IPS-20b (cell line): ENCODE results near the gene GJA3.

Source experiments
- H3K27ac ChIP-seq: one replicate; pipeline ENCODE4 v1.5.1; 2013; ENCODE audit warnings: low read length
- H3K27me3 ChIP-seq: 2 replicates; pipeline ENCODE4 v1.6.1; 2013; ENCODE audit warnings: mild to moderate bottlenecking, low read length, inconsistent platforms; ENCODE audit not compliant: insufficient read depth
- H3K36me3 ChIP-seq: 2 replicates; pipeline ENCODE4 v1.6.1; 2013; ENCODE audit warnings: low read depth, mild to moderate bottlenecking, inconsistent platforms, low read length, moderate library complexity; ENCODE audit not compliant: insufficient read depth
- H3K4me1 ChIP-seq: 2 replicates; pipeline ENCODE4 v1.6.1; 2013; ENCODE audit warnings: mild to moderate bottlenecking, control low read depth, inconsistent platforms, low read length, moderate library complexity; ENCODE audit not compliant: insufficient read depth
- H3K4me3 ChIP-seq: 2 replicates; pipeline ENCODE4 v1.5.1; 2013; ENCODE audit warnings: mild to moderate bottlenecking, low read length, inconsistent platforms
- H3K9ac ChIP-seq: 2 replicates; pipeline ENCODE4 v1.6.1; 2013; ENCODE audit warnings: low read depth, mild to moderate bottlenecking, inconsistent platforms, low read length, moderate library complexity
- H3K9me3 ChIP-seq: 2 replicates; pipeline ENCODE4 v1.6.1; 2013; ENCODE audit warnings: mild to moderate bottlenecking, low read depth, low read length, inconsistent platforms; ENCODE audit not compliant: insufficient read depth

GJA3 gene

GRCh38 chr13:20177049-20177831 is 16.4 kb upstream of the GJA3 start:
- Histone ChIP-seq H3K27ac (no peak overlapping the region), H3K36me3 (no peaks in the 10 kb centered on the region), H3K4me3 (no peak overlapping the region), H3K9me3 (no peaks in the 10 kb centered on the region), H3K9ac (no peak overlapping the region), H3K27me3 (no peaks in the 10 kb centered on the region; the same call in 1 of the 2 replicates), H3K4me1 (0 out of 2 replicates have a peak, but pooled peaks cover 3% of the 10 kb centered on the region)

- Histone ChIP-seq H3K4me3 (no peak overlapping the region), H3K27ac (no peak overlapping the region), H3K27me3 (no peaks in the 10 kb centered on the region; the same call in 1 of the 2 replicates), H3K36me3 (no peaks in the 10 kb centered on the region), H3K9me3 (no peaks in the 10 kb centered on the region), H3K4me1 (0 out of 2 replicates have a peak, but pooled peaks cover 3% of the 10 kb centered on the region), H3K9ac (no peak overlapping the region)
Observed at GRCh38 chr13:20175907-20176652, 15.2 kb upstream of the GJA3 start.

DNA sequence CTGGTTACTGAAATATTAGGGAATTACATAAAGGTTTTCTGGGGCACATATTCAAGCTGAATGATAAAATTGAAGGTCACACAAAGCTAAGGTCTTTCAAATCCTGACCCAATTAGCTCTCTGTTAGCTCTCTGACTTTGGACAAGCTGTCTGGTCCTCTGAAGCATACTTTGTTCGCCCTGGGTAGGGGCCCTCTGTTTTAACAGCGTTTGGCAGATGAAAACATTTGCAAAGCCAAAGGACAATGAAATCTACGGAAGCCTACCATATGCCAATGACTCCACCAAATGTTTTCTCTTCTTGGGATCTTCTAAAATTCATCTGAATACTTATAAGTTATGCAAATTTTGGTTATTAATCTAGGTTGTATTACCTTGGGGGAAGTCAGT is 14.5 kb upstream of the GJA3 start:
- H3K9me3 ChIP-seq: no peaks in the 10 kb centered on the region
- H3K4me1 ChIP-seq: 0 out of 2 replicates have a peak, but pooled peaks cover 3% of the 10 kb centered on the region
- H3K27ac ChIP-seq: no peak overlapping the region
- no peak overlapping the region for H3K9ac ChIP-seq
- no peaks in the 10 kb centered on the region; the same call in 1 of the 2 replicates for H3K27me3 ChIP-seq
- no peak overlapping the region for H3K4me3 ChIP-seq
- no peaks in the 10 kb centered on the region for H3K36me3 ChIP-seq

- no peaks in the 10 kb centered on the region for H3K9me3 ChIP-seq
- no peak overlapping the region for H3K4me3 ChIP-seq
- 0 out of 2 replicates have a peak, but pooled peaks cover 3% of the 10 kb centered on the region for H3K4me1 ChIP-seq
- no peak overlapping the region for H3K27ac ChIP-seq
- H3K27me3 ChIP-seq: no peaks in the 10 kb centered on the region; the same call in 1 of the 2 replicates
- H3K36me3 ChIP-seq: no peaks in the 10 kb centered on the region
- no peak overlapping the region for H3K9ac ChIP-seq
Observed at GRCh38 chr13:20174656-20175405, 14.0 kb upstream of the GJA3 start.

GRCh38 chr13:20173116-20173746 is 12.4 kb upstream of the GJA3 start:
- 0 out of 2 replicates have a peak, but pooled peaks cover 3% of the 10 kb centered on the region for H3K4me1 ChIP-seq
- H3K4me3 ChIP-seq: no peak overlapping the region
- H3K9ac ChIP-seq: no peak overlapping the region
- no peak overlapping the region for H3K27ac ChIP-seq
- H3K27me3 ChIP-seq: no peaks in the 10 kb centered on the region; the same call in 1 of the 2 replicates
- no peaks in the 10 kb centered on the region for H3K9me3 ChIP-seq
- H3K36me3 ChIP-seq: no peaks in the 10 kb centered on the region

- H3K4me3 ChIP-seq: no peak overlapping the region
- no peaks in the 10 kb centered on the region for H3K9me3 ChIP-seq
- H3K9ac ChIP-seq: no peak overlapping the region
- no peaks in the 10 kb centered on the region for H3K36me3 ChIP-seq
- H3K27me3 ChIP-seq: peaks cover 8% of the 10 kb centered on the region; the same call in 1 of the 2 replicates
- H3K27ac ChIP-seq: no peak overlapping the region
- 0 out of 2 replicates have a peak, but pooled peaks cover 3% of the 10 kb centered on the region for H3K4me1 ChIP-seq
Observed at GRCh38 chr13:20171364-20171763, 10.5 kb upstream of the GJA3 start.

- Histone ChIP-seq H3K36me3 (no peaks in the 10 kb centered on the region), H3K9ac (no peak overlapping the region), H3K4me3 (no peak overlapping the region), H3K9me3 (no peaks in the 10 kb centered on the region), H3K4me1 (0 out of 2 replicates have a peak, but pooled peaks cover 3% of the 10 kb centered on the region), H3K27me3 (peaks cover 9% of the 10 kb centered on the region; the same call in 1 of the 2 replicates), H3K27ac (no peak overlapping the region)
Observed at GRCh38 chr13:20170921-20171320, 10.1 kb upstream of the GJA3 start.

GRCh38 chr13:20168396-20168795 is 7.5 kb upstream of the GJA3 start:
- Histone ChIP-seq H3K4me3 (no peak overlapping the region), H3K27ac (no peak overlapping the region), H3K4me1 (no peaks in the 10 kb centered on the region), H3K27me3 (0 out of 2 replicates have a peak, but pooled peaks cover 9% of the 10 kb centered on the region), H3K9me3 (no peaks in the 10 kb centered on the region), H3K36me3 (no peaks in the 10 kb centered on the region), H3K9ac (no peak overlapping the region)

DNA sequence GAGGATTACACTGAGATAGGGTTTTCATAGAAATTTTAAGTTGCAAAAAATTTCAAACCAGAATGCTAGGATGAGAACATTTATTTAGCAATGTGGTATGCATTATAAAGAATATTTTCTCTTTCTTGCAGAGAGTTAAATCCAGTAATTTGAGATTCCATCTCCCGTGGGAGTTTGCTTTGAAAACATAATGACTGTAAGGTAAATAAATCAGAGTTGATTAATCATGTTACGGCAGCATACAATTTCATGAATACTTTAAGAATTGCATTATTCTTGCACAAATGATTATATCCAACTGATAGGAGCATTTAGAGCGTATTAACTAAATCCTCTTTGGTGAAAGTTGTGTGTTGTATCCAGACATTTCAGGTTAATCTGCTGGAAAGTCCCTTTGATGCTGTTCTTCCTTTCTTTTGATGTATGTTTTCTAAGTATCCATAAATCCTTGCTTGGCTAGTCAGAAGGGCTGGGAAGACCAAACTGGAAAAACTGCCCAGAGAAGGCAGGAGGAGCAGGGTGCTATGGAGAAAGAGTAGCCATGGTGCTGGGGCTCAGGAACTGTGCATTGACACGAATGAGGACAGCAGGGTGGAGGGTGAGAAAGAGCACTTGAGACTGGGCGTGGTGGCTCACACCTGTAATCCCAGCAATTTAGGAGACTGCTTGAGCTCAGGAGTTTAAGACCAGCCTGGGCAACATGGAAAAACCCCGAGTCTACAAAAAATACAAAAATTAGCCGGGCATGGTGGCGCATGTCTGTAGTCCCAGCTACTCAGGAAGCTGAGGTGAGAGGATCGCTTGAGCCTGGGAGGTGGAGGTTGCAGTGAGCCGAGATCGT is 4.8 kb upstream of the GJA3 start:
- Histone ChIP-seq H3K4me1 (no peaks in the 10 kb centered on the region), H3K27me3 (peaks cover 36% of the 10 kb centered on the region), H3K27ac (no peak overlapping the region), H3K36me3 (no peaks in the 10 kb centered on the region), H3K9ac (no peak overlapping the region), H3K4me3 (no peak overlapping the region), H3K9me3 (no peaks in the 10 kb centered on the region)

- H3K4me3 ChIP-seq: peak overlapping the region; percentile 65; the same call in 1 of the 2 replicates
- no peaks in the 10 kb centered on the region for H3K36me3 ChIP-seq
- H3K9me3 ChIP-seq: no peaks in the 10 kb centered on the region
- H3K27me3 ChIP-seq: peaks cover 71% of the 10 kb centered on the region
- no peak overlapping the region for H3K9ac ChIP-seq
- peaks cover 4% of the 10 kb centered on the region; the same call in 1 of the 2 replicates for H3K4me1 ChIP-seq
- H3K27ac ChIP-seq: no peak overlapping the region
Observed at GRCh38 chr13:20161951-20162300, 1.1 kb upstream of the GJA3 start.
